Activated T-cell treated with anti-CD3 and anti-CD28 coated beads, Interleukin-2, amount 50 U/mL, for 48 hours (primary cell): ENCODE measurements around the gene FA2H.
"Not testable (repeated sequence)": the region's sequence is repeated elsewhere in the genome, so short reads cannot be mapped to it uniquely, and the experiment has no call there.

ENCODE experiments used
- DNase-seq, 2 experiments: peaks; one replicate each; pipeline ENCODE4 v3.0.0-alpha.2; 2020

The FA2H gene

DNA sequence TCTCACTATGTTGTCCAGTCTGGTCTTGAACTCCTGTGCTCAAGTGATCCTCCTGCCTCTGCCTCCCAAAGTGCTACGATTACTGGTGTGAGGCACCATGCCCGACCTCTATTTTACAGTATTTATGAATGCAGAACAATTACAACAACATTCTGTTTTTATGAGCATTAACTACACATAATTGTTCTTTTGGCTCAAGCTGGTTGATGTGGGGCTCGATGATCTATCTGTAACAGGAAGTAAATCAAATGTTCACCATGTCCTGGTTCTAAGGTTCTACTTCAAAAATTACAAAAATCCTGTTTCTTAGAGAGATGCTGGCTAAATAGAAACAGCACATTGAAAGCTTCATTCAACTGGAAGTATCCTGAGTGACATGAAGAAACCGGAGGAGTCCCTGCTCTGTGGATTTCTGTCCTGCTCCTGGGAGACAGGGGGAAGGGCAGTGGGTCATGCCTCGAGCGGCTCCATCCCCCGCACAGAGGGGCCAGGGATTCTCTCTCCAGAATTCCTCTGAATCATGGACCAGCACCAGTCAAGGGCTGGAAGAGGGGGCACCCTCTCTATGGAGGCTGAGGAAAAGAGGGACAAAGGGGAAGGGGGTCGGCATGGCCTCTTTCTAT is 31.5 kb downstream of the FA2H start:
- DNase-seq, result no peak

DNA sequence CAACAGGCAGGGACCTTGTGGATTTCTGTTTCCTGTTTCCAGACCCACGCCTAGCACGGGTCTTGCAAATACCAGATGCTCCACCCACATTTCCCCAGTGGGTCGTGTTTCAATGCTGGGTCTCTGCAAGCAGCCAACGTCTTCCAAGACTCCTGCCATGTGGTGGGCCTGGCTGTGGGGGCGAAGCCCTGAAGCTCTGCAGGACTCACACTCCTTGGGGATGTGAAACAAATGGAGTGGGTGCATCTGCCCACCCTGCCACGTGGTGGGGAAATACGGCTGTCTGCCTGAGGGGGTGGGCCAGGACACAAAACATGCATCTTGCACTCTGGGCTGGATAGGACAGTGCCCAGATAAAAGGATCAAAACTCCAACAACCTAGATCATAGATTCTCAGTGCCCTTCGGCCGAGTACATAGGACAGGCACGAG is 32.6 kb downstream of the FA2H start:
- DNase-seq, result no peak

DNA sequence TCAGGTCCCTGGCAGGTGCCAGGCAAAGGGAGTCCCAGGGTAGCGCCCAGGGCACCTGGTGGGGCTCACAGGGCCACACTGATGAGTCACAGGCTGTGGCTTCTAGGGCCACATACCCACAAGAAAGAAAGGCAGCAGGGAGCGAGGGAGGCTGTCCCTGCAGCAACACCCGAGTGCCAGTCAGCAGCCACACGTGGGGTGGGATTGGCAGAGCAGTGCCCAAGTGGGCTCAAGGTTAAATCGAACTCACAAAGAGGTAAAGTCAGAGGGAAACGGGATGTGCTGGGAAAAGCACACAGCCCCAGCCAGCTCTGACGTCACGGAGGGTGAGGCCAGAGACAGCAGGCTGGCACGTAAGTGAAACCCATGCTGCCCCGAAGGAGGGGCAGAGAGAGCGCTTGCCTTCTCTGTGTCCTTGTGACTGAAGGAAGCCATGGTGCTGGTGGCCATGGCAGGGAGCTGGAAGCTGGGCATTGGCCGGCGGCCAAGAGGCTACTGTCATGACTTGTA is 33.8 kb downstream of the FA2H start:
- no peak for DNase-seq

GRCh38 chr16:74739275-74739674 is 35.3 kb downstream of the FA2H start:
- DNase-seq, result no peak

DNA sequence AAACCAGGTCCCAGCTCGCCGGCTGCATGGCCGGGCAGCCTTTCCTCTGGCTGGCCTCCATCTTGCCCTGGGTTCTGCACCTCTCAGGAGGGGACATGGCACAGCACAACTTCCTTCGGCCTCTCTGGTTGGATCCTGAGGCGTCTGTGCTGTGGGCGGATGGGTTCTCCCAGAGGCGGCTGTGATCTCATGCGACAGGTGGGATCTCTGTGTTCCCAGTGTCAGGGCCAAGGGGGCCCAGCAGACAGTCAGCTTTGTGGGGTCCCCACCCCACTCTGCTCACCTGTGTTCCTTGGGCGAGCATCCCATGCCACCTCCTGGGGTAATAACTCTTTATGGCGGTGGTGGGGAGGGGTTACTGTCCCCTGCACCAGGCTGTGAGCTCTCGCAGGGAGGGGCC is 35.8 kb downstream of the FA2H start:
- DNase-seq, result no peak

- DNase-seq, result no peak
Measured at GRCh38 chr16:74738113-74738541, 36.5 kb downstream of the FA2H start.

DNA sequence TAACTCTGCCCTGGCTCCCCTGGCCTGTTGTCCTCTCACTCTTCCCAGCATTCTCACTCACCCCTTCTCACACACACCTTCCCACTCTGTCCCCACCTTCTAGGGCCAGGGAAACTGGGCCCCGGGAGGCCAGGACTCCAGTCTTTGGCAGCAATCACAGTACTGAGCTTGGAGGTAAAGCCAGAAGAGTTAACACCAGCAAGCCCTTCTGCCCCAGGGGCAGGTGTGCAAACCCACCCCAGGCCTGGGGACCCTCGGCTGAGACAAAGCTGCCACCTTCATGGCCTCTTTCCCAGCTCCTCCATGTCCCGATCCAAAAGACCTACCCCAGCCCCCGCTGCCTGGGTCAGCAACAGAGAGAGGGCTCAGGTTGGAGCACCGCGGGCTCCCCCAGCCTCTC is 37.1 kb downstream of the FA2H start:
- DNase-seq, result no peak

DNA sequence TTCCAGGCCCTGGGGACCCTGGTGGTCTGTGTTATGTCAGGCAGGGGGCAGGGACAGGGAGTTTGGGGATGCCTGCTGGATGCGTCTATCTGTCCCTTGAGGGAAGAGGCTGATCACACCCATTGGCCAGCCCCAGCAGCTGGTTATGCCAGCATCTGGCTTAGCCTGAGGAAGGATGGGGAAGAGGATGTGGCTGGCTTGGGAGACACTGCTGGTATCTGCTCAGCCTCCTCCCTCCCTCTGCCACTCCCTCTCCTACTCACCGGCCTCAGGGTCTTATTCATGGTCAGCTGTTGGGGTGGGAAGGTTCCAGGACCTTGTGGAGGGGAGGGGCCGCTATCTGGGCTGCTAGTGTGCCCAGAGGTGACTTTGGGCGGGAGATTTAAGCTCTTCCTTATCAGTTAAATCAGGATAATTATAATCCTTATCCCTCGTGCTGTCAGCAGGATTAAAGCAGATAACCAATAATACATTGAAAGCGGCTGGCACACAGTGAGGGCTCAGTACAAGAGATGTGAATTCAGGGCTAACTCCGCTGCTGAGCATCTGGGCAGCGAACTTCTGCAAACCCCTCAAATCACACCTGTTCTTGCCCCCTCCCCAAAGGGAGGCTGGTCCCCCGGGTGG is 38.0 kb downstream of the FA2H start:
- DNase-seq, result no peak

GRCh38 chr16:74735554-74735953 is 39.1 kb downstream of the FA2H start:
- no peak for DNase-seq

DNA sequence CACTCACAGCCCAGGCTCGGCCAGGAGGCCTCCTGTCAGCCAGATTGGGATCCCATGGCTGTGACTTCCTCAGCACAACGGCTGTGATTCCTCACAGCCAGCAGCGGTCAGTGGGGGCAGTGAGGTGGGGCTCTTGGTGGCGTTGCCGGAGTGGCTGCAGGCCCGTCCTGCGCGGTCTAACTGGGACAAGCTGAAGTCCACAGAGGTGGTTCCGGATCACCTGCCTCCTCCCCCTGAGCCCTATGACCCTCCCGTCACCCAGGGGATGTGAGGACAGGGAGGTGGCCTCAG is 39.5 kb downstream of the FA2H start:
- DNase-seq, result no peak

DNA sequence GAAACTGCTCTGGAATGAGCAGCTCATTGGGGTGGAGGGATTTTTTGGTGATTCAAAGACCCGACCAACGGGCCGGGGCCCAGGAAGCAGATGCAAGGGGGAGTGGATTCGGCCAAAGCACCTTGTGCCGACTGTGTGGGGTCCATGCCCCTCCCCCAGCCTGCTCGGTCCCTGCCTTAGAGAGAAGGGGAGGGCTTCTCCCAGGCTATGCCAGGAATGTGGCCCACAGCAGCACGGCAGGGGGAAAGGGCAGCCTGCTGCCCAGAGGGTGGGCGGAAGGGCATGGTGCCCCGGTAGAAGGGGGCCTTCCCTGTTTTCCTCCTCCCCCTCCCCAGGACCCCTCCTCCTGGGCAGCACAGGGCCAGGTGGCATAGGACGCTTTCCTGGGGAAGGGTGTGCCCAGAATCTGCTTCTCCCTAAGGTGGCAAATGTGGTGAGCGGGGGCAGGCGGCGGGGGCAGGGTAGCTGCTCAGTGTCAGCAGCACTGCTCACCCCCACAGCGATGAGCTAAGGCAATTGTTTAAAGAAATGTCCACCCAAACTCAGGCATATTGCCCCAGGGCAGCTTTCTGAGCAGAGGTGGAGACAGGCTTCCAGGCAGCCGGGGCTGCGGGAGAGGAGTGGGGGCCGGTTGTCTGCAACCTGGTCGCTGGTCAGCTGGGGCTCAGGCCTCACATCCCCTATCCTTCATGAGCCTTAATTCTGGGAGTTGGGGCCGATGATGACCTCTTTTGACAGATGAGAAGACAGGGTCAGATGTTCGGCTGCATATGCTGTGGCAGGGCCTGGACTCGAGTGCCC is 40.1 kb downstream of the FA2H start:
- DNase-seq, result no peak

DNA sequence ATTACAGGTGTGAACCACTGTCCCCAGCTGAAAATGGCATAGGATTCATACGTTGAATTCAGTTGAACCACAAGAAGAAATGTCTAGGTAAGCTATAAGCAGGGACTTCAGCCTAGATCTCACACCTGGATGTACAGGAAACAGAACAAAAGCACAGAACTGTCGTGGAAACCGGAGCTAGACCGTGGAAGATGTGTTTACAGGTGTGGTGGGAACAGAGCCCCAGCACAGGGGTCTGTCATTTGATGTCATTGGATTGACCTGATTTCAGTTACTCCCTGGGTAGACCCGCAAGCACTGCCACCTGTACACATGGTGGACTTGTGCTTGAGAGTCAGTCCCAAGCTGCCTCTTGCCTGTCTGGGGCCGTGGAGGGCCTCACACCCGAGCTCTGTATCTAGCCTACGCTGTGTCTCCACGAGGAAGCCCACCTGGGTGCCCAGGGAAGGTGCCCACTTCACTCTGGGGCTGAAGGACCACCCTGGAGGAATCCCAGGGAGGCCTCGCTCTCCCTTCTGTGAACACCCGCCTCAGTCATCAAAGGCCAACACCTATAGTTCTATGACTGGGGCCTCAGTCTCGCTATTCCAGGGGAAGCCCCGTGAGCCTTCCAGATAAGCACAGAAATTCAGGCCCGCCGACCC is 41.8 kb downstream of the FA2H start:
- DNase-seq, result no peak

DNA sequence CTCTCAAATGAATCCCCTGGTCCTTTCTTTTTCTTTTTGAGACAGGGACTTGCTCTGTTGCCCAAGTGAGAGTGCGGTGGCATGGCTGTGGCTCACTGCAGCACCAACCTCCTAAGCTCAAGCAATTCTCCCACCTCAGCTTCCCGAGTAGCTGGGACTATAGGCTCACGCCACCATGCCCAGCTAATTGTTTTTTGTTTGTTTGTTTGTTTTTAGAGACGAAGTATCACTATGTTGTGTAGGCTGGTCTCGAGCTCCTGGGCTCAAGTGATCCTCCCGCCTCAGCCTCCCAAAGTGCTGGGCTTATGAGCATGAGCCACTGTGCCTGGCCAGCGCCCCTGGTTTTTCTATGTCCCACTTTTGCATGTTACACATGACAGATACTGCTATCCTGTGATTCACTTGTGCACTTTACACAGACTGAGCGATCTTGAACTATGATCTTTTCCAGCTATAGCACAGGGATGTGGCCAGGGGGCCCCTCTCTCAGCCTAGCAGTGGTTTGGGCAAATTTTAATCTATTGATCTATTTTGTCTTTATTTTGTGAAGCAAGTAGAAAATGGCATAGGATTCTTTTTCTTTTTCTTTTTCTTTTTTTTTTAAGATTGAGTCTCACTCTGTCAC is 42.7 kb downstream of the FA2H start:
- DNase-seq, result no peak

GRCh38 chr16:74729783-74730683 is 44.6 kb downstream of the FA2H start:
- DNase-seq, result no peak

DNA sequence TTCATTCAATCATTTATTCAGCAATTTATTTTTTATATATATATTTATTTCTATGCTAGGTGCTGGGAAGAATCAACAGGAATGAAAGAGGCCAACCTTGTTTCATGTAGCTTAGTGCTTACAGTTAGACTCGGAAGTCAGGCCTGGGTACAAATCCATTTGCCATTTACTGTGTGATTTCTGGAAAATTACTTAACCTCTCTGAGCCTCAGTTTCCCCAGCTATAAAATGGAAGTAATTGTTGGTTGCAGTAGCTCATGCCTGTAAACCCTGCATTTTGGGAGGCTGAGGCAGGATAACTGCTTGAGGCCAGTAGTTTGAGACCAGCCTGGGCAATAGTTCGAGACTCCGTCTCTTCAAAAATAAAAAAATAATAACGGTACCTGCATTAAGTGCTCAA is 46.7 kb downstream of the FA2H start:
- no peak for DNase-seq

- DNase-seq, result peak; percentile 72
Measured at GRCh38 chr16:74726716-74727115, 47.9 kb downstream of the FA2H start.

- DNase-seq, result no peak
Measured at GRCh38 chr16:74725651-74726455, 48.8 kb downstream of the FA2H start.

- DNase-seq, result no peak
Measured at GRCh38 chr16:74724820-74725549, 49.6 kb downstream of the FA2H start.

GRCh38 chr16:74723256-74723655 is 51.4 kb downstream of the FA2H start:
- DNase-seq, result no peak

DNA sequence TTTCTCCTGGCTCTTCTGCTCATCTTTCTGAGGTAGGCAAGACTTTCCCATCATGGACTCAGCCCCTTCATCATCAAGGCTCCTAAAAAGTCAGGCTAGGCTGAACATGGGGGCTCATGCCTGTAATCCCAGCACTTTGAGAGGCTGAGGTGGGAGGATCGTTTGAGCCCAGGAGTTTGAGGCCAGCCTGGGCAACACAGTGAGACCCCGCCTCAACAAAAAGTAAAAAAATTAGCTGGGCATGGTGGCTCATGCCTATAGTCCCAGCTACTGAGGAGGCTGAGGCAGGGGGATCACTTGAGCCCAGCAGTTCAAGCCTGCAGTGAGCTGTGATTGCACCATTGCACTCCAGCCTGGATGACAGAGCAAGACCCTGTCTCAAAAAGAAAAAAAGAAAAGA is 52.5 kb downstream of the FA2H start:
- not testable (repeated sequence) for DNase-seq
